HepG2 (cell line): Measurements from ENCODE around the gene CDC42EP1. TPM values are rescaled to one million over a fixed set of nuclear protein-coding genes. Genes with fewer than 3 reads are reported as not detected.

ENCODE experiments used
- AFF4 ChIP-seq: sonication (generic); formaldehyde crosslinking; IDR thresholded peaks from 2 replicates; pipeline ENCODE4 v1.4.0; 2020; ENCODE audit warnings: missing genetic modification reagents
- ATF7-NPFF ChIP-seq: sonication (generic); formaldehyde crosslinking; IDR thresholded peaks from 2 replicates; pipeline ENCODE4 v1.8.1; 2023; ENCODE audit warnings: mild to moderate bottlenecking, low read depth, missing genetic modification reagents, moderate library complexity
- MED8 ChIP-seq: sonication (generic); formaldehyde crosslinking; IDR thresholded peaks from 2 replicates; pipeline ENCODE4 v1.8.1; 2023; ENCODE audit warnings: mild to moderate bottlenecking, missing genetic modification reagents; ENCODE audit not compliant: insufficient replicate concordance
- NR2C2 ChIP-seq: sonication (generic); formaldehyde crosslinking; IDR thresholded peaks from 2 replicates; pipeline ENCODE4 v1.4.0; 2020; ENCODE audit warnings: missing genetic modification reagents, mild to moderate bottlenecking, moderate library complexity, borderline replicate concordance
- ZNF513 ChIP-seq: sonication (generic); formaldehyde crosslinking; conservative IDR thresholded peaks from 2 replicates; pipeline ENCODE4 v1.5.0; 2020; ENCODE audit warnings: missing genetic modification reagents
- ZNF674 ChIP-seq: sonication (generic); formaldehyde crosslinking; IDR thresholded peaks from 2 replicates; pipeline ENCODE4 v1.5.0; 2020; ENCODE audit warnings: low read depth, mild to moderate bottlenecking, missing genetic modification reagents
- ZNF761 ChIP-seq: sonication (generic); formaldehyde crosslinking; conservative IDR thresholded peaks from 2 replicates; pipeline ENCODE4 v1.4.0; 2020; ENCODE audit warnings: mild to moderate bottlenecking, missing genetic modification reagents
- polyA plus RNA-seq, 8 experiments: library from polyadenylated mRNA; depleted of rRNA in 3 of 8; stranded (reverse) in 7 of 8; unstranded in 1 of 8; fragments of >200 nt; fragmentation: Illumina TruSeq in 4 of 8; extraction: Trizol in 4 of 8; gene quantifications; 2 replicates each; pipeline versions ENCODE4 v1.2.1 to v1.2.3, GENCODE V29; 2011 to 2016; ENCODE audit warnings: low read depth in 4 of 8, missing spikeins in 1 of 8, mixed read lengths in 1 of 8; ENCODE audit not compliant: insufficient read depth in 1 of 8
- total RNA-seq, 5 experiments: library from RNA; depleted of rRNA; stranded (reverse); fragments of >200 nt; fragmentation: Illumina TruSeq; extraction: Trizol; gene quantifications; 2 replicates each; pipeline ENCODE4 v1.2.3, GENCODE V29; 2016; ENCODE audit warnings: low read depth in 1 of 5

CDC42EP1 gene
- total and polyA plus RNA-seq, 2 of the 13 experiments (the other 11 are each of a cell fraction or from before 2014, with no cell fraction given) = 17.1 to 29.5 TPM

GRCh38 chr22:37562049-37562875 lies 2.0 kb downstream of the CDC42EP1 start (continued):
- TF ChIP-seq ATF7-NPFF (no peak), MED8 (CRISPR knock-in tag) (peak; percentile 5), NR2C2 (CRISPR knock-in tag) (peak; percentile 39; the same call in 1 of the 2 replicates), ZNF513 (CRISPR knock-in tag) (no peak), ZNF761 (CRISPR knock-in tag) (no peak; the same call in 1 of the 2 replicates), AFF4 (CRISPR knock-in tag) (no peak), ZNF674 (CRISPR knock-in tag) (no peak)
